ENCODE measurements around the gene PPP1R10. TPM values are rescaled to one million over a fixed set of nuclear protein-coding genes. Genes with fewer than 3 reads are reported as not detected.

PPP1R10 gene
- total RNA-seq, 1 experiment from 2014 or later, result 15.9 TPM

- peak; percentile 90 for DNase-seq (ENCODE audit: low spot score)
Observed at GRCh38 chr6:30556066-30556905, 60.8 kb downstream of the PPP1R10 start, which contains the start of gene GNL1. Gene GNL1 (minus strand): TSS chr6:30556489. CDS start chr6:30556203, 286 bp downstream.

GRCh38 chr6:30555816-30556065 is 61.3 kb downstream of the PPP1R10 start:
- DNase-seq (ENCODE audit: low spot score), result no peak

GRCh38 chr6:30554962-30555815 is 61.9 kb downstream of the PPP1R10 start:
- DNase-seq (ENCODE audit: low spot score), result no peak

GRCh38 chr6:30554404-30554803 is 62.6 kb downstream of the PPP1R10 start:
- no peak for DNase-seq (ENCODE audit: low spot score)

Other genes with a start within 250 kb of the PPP1R10 start
- 82.8 and 95.1 TPM in 2 replicates for gene HLA-E, start 127.7 kb downstream of the PPP1R10 start, total RNA-seq (2014; rRNA removed; shearing (Covaris generic))
- 42.1 and 56.7 TPM in 2 replicates for gene GNL1, start 60.8 kb downstream of the PPP1R10 start, total RNA-seq (2014; rRNA removed; shearing (Covaris generic))
- 17.9 and 25.4 TPM in 2 replicates for gene PRR3, start 59.9 kb downstream of the PPP1R10 start, total RNA-seq (2014; rRNA removed; shearing (Covaris generic))
- 30.7 and 46.7 TPM in 2 replicates for gene ABCF1, start 45.8 kb downstream of the PPP1R10 start, total RNA-seq (2014; rRNA removed; shearing (Covaris generic))
- 72.6 and 141 TPM in 2 replicates for gene MRPS18B, start 597 bp upstream of the PPP1R10 start, total RNA-seq (2014; rRNA removed; shearing (Covaris generic))
- gene ATAT1, start 9.6 kb upstream of the PPP1R10 start, total RNA-seq (2014; rRNA removed; shearing (Covaris generic)), result 7.0 and 8.5 TPM in 2 replicates
- gene C6orf136, start 29.9 kb upstream of the PPP1R10 start, total RNA-seq (2014; rRNA removed; shearing (Covaris generic)), result 2.9 and 6.0 TPM in 2 replicates
- gene DHX16, start 55.8 kb upstream of the PPP1R10 start, total RNA-seq (2014; rRNA removed; shearing (Covaris generic)), result 29.9 and 32.6 TPM in 2 replicates
- gene PPP1R18, start 69.4 kb upstream of the PPP1R10 start, total RNA-seq (2014; rRNA removed; shearing (Covaris generic)), result 49.9 and 50.9 TPM in 2 replicates
- 15.0 and 20.1 TPM in 2 replicates for gene NRM, start 73.7 kb upstream of the PPP1R10 start, total RNA-seq (2014; rRNA removed; shearing (Covaris generic))
- gene MDC1, start 100.0 kb upstream of the PPP1R10 start, total RNA-seq (2014; rRNA removed; shearing (Covaris generic)), result 7.8 and 8.7 TPM in 2 replicates
- gene TUBB, start 103.1 kb upstream of the PPP1R10 start, total RNA-seq (2014; rRNA removed; shearing (Covaris generic)), result 1,333 and 1,508 TPM in 2 replicates
- gene FLOT1, start 125.4 kb upstream of the PPP1R10 start, total RNA-seq (2014; rRNA removed; shearing (Covaris generic)), result 206 and 213 TPM in 2 replicates
- 53.1 and 58.9 TPM in 2 replicates for gene IER3, start 127.3 kb upstream of the PPP1R10 start, total RNA-seq (2014; rRNA removed; shearing (Covaris generic))